Epithelial cell of esophagus (primary cell): ENCODE data around the gene GPR22.

Experiments used
- DNase-seq: peaks from one replicate; pipeline ENCODE4 v3.0.0; 2010; ENCODE audit warnings: low read depth
- H3K4me3 ChIP-seq: 2 replicates; pipeline ENCODE4 v1.5.1; 2011; ENCODE audit warnings: mild to moderate bottlenecking, low read length, control low read depth
- TF ChIP-seq, protein P1 (sequence below): IDR thresholded peaks from 2 replicates; pipeline ENCODE4 v1.5.1; 2011; ENCODE audit warnings: low read depth, mild to moderate bottlenecking, low read length, control low read depth, inconsistent platforms; ENCODE audit not compliant: insufficient read depth; ENCODE audit errors: missing control alignments

GPR22 gene

DNA sequence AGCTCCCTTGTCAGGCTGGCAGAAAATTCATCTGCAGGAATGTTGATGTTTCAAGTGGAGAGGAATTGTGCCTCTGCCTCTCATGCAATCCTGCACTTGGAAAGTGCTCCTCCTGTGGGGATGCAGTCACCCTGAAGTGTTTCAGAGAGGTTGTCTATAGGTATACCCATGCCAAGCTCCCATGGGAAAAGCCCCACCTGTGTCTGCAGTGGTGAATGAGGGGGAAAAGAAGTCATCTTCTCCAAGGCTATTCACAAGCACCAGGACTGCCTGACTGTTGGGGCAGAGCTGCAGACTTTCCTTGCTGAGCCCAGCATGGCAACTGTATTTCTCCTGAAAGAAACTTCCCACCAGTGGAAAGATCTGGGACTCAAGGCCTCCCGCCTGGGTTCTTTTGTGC lies 35.5 kb downstream of the GPR22 start:
- TF ChIP-seq, protein P1, sequence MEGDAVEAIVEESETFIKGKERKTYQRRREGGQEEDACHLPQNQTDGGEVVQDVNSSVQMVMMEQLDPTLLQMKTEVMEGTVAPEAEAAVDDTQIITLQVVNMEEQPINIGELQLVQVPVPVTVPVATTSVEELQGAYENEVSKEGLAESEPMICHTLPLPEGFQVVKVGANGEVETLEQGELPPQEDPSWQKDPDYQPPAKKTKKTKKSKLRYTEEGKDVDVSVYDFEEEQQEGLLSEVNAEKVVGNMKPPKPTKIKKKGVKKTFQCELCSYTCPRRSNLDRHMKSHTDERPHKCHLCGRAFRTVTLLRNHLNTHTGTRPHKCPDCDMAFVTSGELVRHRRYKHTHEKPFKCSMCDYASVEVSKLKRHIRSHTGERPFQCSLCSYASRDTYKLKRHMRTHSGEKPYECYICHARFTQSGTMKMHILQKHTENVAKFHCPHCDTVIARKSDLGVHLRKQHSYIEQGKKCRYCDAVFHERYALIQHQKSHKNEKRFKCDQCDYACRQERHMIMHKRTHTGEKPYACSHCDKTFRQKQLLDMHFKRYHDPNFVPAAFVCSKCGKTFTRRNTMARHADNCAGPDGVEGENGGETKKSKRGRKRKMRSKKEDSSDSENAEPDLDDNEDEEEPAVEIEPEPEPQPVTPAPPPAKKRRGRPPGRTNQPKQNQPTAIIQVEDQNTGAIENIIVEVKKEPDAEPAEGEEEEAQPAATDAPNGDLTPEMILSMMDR: no peak
- H3K4me3 ChIP-seq: no peak overlapping the region
- DNase-seq: no peak

DNA sequence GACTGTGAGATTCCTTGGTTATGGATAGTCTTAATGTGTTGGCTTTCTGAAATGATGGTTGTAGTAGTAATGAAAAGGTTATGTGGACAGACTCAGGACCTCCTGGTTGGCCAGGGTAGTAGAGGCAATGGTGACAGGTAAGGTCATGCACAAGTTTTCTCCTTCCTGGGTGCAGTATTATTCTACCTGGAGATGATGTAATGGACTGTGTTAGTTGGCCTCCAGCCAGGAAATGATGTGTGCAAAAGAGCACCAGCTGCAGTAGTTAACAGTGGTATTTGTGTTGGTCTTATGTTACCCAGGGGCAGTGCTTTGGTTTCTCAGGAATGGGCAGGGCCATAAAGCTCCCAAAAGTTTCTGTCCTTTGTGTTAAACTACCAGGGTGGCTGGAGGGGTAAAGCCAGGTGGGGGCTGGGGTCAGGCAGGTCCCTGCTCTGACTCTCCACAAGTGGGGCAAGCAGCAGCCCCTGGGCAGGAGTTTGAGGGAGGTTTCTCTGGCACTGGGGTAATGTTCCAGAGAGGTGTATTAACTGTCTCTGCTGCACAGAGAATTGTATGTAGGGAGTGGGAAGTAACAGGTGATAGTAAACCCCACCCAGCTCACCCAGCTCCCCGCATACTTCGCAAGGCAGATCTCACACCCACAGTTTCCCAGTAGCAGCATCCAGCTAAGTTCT lies 36.3 kb downstream of the GPR22 start:
- DNase-seq: peak; percentile 93
- H3K4me3 ChIP-seq: no peak overlapping the region

DNA sequence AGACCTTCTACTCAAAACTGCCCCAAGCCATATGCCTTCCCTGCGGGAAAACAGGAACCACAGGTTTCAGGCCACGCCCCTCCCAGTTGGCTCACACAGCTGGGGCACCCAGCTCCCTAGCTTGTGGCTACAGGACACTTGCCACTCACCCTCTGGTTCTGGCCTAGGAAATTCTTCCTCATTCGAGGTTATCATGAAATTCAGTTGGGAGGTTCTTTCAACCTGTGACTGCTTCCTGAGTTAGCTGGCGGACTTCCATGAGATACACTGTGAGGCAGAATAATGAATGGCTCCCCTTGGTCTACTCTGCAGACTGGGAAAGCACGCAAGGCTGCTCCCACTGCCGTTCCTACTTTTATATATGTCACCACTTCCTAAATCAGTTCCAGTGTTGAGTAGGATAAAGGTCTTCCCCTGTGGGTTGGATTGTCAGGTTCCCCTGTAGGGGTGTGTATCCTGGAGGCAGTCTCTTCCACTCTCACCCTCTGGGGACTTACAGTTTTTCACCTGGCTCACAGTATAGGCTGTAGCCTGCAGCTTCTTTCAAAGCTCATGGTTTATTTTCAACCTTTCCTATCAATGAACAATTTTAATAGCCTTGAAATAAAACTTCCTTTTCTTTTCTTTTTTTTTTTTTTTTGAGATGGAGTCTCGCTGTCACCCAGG lies 37.0 kb downstream of the GPR22 start:
- no peak overlapping the region for H3K4me3 ChIP-seq
- TF ChIP-seq, protein P1: no peak
- DNase-seq: peak; percentile 96

More for the DNA sequence above, 36.3 kb downstream of the GPR22 start:
- TF ChIP-seq, protein P1: no peak
